Small intestine (tissue), 7 donors: Measurements from ENCODE around the gene SPG7. TPM values are rescaled to one million over a fixed set of nuclear protein-coding genes. Genes with fewer than 3 reads are reported as not detected.
A peak's percentile ranks its signal among the peaks of the same experiment; 100 is the strongest.

Source experiments
- DNase-seq, 2 donors: peaks; one replicate each; pipeline versions ENCODE4 v3.0.0 to v3.0.0-alpha.2; 2013
- FAIRE-seq: peaks from 2 replicates; lab custom pipeline; 2012; peaks lifted over from hg19 to GRCh38; lab: Jason Lieb, UNC
- H3K27ac ChIP-seq, 3 donors: one replicate each; pipeline ENCODE4 v1.5.1; 2013; ENCODE audit warnings: low read length in 2 of 3, mild to moderate bottlenecking in 2 of 3, control low read depth in 1 of 3, inconsistent platforms in 1 of 3, low read depth in 1 of 3, moderate library complexity in 1 of 3
- H3K27me3 ChIP-seq, 3 donors: one replicate each; pipeline ENCODE4 v1.6.1; 2013; ENCODE audit warnings: low read length in 3 of 3, inconsistent platforms in 1 of 3; ENCODE audit not compliant: control insufficient read depth in 3 of 3, insufficient read depth in 3 of 3
- H3K36me3 ChIP-seq, 3 donors: one replicate each; pipeline ENCODE4 v1.6.1; 2013; ENCODE audit warnings: low read length in 3 of 3, inconsistent platforms in 1 of 3, low read depth in 1 of 3, mild to moderate bottlenecking in 1 of 3, moderate library complexity in 1 of 3; ENCODE audit not compliant: control insufficient read depth in 3 of 3, insufficient read depth in 2 of 3
- H3K4me1 ChIP-seq, 3 donors: one replicate each; pipeline ENCODE4 v1.6.1; 2013; ENCODE audit warnings: low read length in 2 of 3, inconsistent platforms in 1 of 3, low read depth in 1 of 3, mild to moderate bottlenecking in 1 of 3, moderate library complexity in 1 of 3; ENCODE audit not compliant: control insufficient read depth in 3 of 3, insufficient read depth in 2 of 3
- H3K4me3 ChIP-seq, 3 donors: one replicate each; pipeline ENCODE4 v1.5.1; 2013; ENCODE audit warnings: low read length in 3 of 3, control low read depth in 1 of 3, inconsistent platforms in 1 of 3, low read depth in 1 of 3, mild to moderate bottlenecking in 1 of 3, moderate library complexity in 1 of 3
- H3K9me3 ChIP-seq, 2 donors: one replicate each; pipeline ENCODE4 v1.6.1; 2013; ENCODE audit warnings: low read depth in 1 of 2, low read length in 1 of 2; ENCODE audit not compliant: control insufficient read depth in 2 of 2, insufficient read depth in 1 of 2
- WGBS, 3 donors: extraction: QIAGEN DNeasy Blood & Tissue Kit; methylation state at CpG; one replicate each; pipeline ENCODE4 v1.1.7; 2013; 5-methylcytosine and 5-hydroxymethylcytosine counted together
- polyA plus RNA-seq, 4 donors: library from polyadenylated mRNA; stranded (reverse) in 3 of 4; unstranded in 1 of 4; fragments of 200-250 nt in 3 of 4; fragments of 120-200 nt in 1 of 4; gene quantifications; one replicate each; pipeline versions ENCODE4 v1.2.1 to v1.2.3, GENCODE V29; 2013
- donor health status: healthy with polysubstance abuse.
- donor health status: control.
- donor health status: control.
- donor health status: Bipolar disorder and iron deficiency.
- donor health status: healthy.

Gene SPG7
- polyA plus RNA-seq, 4 donors, result 89.1 to 245 (median 179) TPM

DNA sequence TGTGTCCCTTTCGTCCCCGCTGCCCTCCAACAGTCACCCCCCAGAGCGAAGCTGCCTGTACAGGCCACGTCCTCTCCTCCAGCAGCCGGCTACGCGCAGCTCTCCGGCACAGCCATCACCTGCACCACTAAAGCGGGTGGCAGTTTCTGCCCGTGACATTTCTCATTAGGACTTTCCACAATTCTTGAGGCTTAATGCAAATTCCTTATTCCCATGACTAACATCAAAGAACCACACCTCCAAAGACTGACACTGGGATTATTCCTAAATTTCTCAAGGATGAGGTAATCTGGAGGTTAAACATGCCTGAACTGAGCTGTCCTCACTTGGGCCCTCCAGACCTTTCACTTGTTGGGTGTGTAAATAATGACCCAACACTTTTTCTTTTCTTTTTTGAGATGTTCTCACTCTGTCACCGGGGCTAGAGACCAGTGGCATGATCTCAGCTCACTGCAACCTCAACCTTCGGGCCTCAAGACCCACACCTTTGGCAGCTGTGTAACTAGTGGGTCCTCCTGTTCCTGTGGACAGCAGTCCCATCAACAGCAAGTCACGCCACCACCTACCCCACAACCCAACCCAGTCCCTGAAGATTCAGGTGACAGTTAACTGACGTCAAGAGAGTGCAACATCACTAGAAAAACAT is 29.5 kb upstream of the SPG7 start:
- Histone ChIP-seq H3K9me3 (peaks cover 0 to 5% of the 10 kb centered on the region in 2 donors), H3K4me1 (peaks cover 22 to 35% (median 24%) of the 10 kb centered on the region in 3 donors), H3K27ac (no peak overlapping the region), H3K4me3 (no peak overlapping the region), H3K36me3 (peaks cover 0 to 25% (median 0%) of the 10 kb centered on the region in 3 donors), H3K27me3 (no peaks in the 10 kb centered on the region)
- WGBS, 3 donors, result 86 to 89% (median 86%) methylated on average over 14 of the region's 14 CpGs
- no peak for DNase-seq
- FAIRE-seq, result no peak

DNA sequence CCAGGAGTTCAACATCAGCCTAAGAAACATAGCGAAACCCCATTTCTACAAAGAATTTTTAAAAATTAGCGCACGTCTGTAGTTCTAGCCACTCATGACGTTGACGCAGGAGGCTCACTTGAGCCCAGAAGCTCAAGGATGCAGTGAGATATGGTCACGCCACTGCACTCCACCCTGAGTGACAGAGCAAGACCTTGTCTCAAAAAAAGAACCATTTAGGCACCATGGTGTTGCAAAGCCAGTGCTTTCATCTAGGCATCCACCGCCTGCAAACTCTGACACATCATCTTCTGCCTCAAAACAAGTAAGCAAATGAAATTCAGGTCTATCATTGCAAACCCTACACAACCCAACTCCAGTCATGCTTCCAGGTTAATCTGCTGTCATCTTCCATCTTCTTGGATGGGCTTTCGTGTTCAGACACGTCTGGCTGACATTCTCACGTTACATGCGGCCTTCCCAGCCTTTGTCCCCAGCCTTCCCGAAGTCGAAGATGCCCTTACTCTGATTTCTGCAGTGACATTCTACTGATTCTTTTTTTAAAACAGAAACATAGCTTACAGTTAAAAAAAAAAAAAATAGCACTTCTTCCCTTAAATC is 26.7 kb upstream of the SPG7 start:
- DNase-seq (no peak), FAIRE-seq (no peak)
- peaks cover 0 to 21% (median 0%) of the 10 kb centered on the region in 3 donors for H3K36me3 ChIP-seq
- peak overlapping the region in 1 of 3 donors; percentile 71 for H3K27ac ChIP-seq
- WGBS, 3 donors, result 87 to 89% (median 88%) methylated on average over 13 of the region's 13 CpGs
- H3K4me1 ChIP-seq, result peaks cover 24 to 34% (median 29%) of the 10 kb centered on the region in 3 donors
- no peaks in the 10 kb centered on the region for H3K27me3 ChIP-seq
- no peaks in the 10 kb centered on the region for H3K9me3 ChIP-seq
- no peak overlapping the region for H3K4me3 ChIP-seq

DNA sequence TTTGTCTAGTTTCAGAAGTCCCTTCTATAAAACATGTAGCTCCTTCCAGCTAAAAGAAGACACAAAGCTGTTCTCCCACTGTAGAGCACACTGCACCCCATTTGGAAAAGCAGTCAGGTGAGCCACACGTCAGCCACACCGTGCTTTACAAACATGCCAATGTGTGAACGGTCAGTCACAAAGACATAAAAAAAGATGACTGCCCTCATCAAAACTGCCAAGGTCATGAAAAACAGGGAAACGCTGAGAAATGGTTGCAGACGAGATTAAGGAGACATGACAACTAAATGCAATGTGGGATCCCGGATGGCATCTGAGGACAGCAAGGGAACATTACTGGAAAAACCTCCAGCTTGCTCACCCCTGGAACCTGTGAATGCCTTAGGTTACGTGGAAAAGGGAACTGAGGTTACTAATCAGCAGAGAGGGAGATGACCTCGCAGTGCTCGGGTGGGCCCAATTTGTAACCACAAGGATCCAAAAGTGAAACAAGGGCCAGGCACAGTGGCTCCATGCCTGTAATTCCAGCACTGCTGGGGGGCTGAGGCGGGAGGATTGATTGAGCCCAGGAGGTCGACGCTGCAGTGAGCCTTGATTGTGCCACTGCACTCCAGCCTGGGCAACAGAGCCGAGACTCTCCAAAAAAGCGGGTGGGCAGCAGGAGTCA is 25.9 kb upstream of the SPG7 start:
- Histone ChIP-seq H3K4me1 (peaks cover 20 to 29% (median 27%) of the 10 kb centered on the region in 3 donors), H3K9me3 (no peaks in the 10 kb centered on the region), H3K27me3 (no peaks in the 10 kb centered on the region), H3K4me3 (no peak overlapping the region), H3K27ac (peak overlapping the region; percentile 69 to 75 (median 71)), H3K36me3 (peaks cover 0 to 21% (median 0%) of the 10 kb centered on the region in 3 donors)
- WGBS, 3 donors, result 17 to 46% (median 43%) methylated on average over 14 of the region's 14 CpGs
- no peak for FAIRE-seq
- DNase-seq, result peak in 1 of 2 donors; percentile 59

DNA sequence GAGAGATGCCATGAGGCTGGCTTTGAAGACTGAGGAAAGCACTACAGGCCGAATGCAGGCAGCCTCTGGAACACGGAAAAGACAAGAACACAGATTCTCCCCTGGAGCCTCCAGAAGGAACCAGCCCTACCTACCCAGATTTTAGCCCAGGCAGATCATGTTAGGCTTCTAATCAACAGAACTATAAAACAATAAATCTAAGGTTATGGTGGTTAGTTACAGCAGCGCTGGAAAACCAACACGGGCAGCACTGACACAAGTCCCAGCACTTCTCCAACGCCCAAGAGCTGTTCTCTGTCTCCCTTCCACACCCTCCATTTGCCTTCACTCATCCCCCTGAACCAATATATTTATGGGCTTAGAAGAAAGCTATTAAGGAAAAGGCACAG is 25.4 kb upstream of the SPG7 start:
- Histone ChIP-seq H3K4me3 (no peak overlapping the region), H3K27me3 (no peaks in the 10 kb centered on the region), H3K4me1 (peaks cover 20 to 30% (median 29%) of the 10 kb centered on the region in 3 donors), H3K36me3 (peaks cover 0 to 22% (median 0%) of the 10 kb centered on the region in 3 donors), H3K27ac (peak overlapping the region; percentile 69 to 75 (median 71)), H3K9me3 (no peaks in the 10 kb centered on the region)
- 26 to 56% (median 35%) methylated on average over 5 of the region's 5 CpGs for WGBS, 3 donors
- DNase-seq, result peak; percentile 60 to 84
- FAIRE-seq, result no peak

DNA sequence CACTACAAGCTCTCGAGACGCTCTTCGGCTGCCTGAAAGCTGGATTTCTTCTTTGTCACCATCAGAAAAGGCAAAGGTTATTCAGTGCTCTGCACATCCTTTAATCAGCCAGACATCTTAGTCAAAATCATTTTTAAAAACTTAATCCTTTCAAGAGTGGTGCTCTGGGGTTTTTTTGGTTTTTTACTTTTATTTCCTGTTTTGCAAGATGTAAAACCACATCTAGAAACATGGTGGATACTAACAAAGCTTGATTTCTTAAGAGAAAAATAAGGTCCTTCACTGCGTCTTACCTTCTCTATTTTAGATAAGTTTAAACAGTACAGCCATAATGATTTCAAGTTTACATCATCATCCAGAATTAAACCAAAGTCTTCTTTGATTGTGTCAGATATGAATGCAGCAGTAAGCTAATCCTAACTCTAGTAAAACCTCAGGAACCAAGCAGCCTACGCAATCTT is 24.1 kb upstream of the SPG7 start:
- Histone ChIP-seq H3K9me3 (no peaks in the 10 kb centered on the region), H3K36me3 (peaks cover 0 to 23% (median 0%) of the 10 kb centered on the region in 3 donors), H3K27ac (no peak overlapping the region), H3K4me3 (no peak overlapping the region), H3K4me1 (peaks cover 22 to 40% (median 27%) of the 10 kb centered on the region in 3 donors), H3K27me3 (no peaks in the 10 kb centered on the region)
- WGBS, 3 donors, result 71 to 78% (median 77%) methylated on average over 5 of the region's 5 CpGs
- FAIRE-seq, result no peak
- no peak for DNase-seq

DNA sequence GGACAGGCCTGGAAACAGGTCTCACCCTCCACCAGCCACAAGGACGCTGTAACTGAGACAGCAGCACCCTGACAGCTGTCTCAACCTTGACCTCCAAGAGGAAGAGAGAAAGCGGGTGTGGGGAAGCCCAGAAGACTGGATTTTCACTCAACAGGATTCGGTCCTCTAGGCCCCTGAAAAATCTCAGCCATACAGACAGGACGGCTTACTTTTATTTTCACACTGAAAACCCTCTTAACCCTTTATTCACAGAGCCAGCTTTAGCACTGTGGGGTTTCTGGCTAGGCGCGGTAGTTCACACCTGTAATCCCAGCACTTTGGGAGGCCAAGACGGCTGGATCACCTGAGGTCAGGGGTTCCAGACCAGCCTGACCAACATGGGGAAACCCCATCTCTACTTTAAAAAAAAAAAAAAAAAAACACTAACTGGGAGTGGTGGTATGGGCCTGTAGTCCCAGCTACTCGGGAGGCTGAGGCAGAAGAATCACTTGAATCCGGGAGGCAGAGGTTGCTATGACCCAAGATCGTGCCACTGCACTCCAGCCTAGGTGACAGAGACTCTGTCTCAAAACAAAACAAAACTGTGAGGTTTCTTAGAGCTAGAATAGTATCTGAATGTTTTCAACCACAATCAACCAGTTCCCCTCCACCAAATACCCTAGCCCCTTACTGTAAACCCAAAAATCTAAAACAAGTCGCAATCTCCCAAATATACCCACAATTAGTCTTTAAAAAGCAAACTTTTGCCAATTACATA is 23.1 kb upstream of the SPG7 start:
- H3K4me1 ChIP-seq, result peaks cover 22 to 40% (median 27%) of the 10 kb centered on the region in 3 donors
- no peak overlapping the region for H3K4me3 ChIP-seq
- no peak for FAIRE-seq
- peaks cover 0 to 23% (median 0%) of the 10 kb centered on the region in 3 donors for H3K36me3 ChIP-seq
- 31 to 47% (median 45%) methylated on average over 11 of the region's 11 CpGs for WGBS, 3 donors
- no peaks in the 10 kb centered on the region for H3K27me3 ChIP-seq
- no peaks in the 10 kb centered on the region for H3K9me3 ChIP-seq
- H3K27ac ChIP-seq, result peak overlapping the region in 1 of 3 donors; percentile 50
- peak; percentile 28 to 50 for DNase-seq

DNA sequence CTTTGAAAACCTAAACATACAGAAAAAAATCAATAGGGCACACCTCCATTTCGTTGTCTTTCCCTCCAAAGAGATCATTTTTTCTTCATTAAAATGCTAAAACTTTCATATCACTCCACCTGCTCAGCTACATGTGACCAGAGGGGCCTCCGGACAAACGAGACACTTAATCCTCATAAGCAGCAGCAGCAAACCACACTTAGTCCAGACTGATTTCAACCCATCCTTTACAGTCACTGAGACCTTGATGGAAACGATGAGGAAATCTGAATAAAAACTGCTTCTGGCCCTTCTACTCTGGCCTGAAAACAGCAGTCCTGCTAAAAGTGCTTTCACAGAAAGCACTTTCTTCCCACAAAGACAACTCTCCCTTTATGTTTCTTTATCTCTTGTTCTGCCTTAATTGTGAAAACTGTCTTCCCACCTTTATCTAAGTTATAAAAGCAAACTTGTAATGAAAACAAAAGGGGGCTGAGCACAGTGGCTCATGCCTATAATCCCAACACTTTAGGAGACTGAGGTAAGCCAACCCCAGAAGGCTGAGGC is 22.4 kb upstream of the SPG7 start:
- 9 to 27% (median 18%) methylated on average over 4 of the region's 4 CpGs for WGBS, 3 donors
- FAIRE-seq (no peak), DNase-seq (no peak)
- H3K4me3 ChIP-seq, result no peak overlapping the region
- H3K4me1 ChIP-seq, result peaks cover 20 to 40% (median 27%) of the 10 kb centered on the region in 3 donors
- H3K27me3 ChIP-seq, result no peaks in the 10 kb centered on the region
- no peak overlapping the region for H3K27ac ChIP-seq
- H3K9me3 ChIP-seq, result no peaks in the 10 kb centered on the region
- peaks cover 0 to 20% (median 0%) of the 10 kb centered on the region in 3 donors for H3K36me3 ChIP-seq
